Measurements from ENCODE around the gene SPEF1. TPM values are rescaled to one million over a fixed set of nuclear protein-coding genes. Genes with fewer than 3 reads are reported as not detected.

SPEF1 gene
- total and polyA plus RNA-seq, 2 of the 13 experiments (the other 11 are each of a cell fraction or from before 2014, with no cell fraction given): 0.11 to 0.27 TPM

DNA sequence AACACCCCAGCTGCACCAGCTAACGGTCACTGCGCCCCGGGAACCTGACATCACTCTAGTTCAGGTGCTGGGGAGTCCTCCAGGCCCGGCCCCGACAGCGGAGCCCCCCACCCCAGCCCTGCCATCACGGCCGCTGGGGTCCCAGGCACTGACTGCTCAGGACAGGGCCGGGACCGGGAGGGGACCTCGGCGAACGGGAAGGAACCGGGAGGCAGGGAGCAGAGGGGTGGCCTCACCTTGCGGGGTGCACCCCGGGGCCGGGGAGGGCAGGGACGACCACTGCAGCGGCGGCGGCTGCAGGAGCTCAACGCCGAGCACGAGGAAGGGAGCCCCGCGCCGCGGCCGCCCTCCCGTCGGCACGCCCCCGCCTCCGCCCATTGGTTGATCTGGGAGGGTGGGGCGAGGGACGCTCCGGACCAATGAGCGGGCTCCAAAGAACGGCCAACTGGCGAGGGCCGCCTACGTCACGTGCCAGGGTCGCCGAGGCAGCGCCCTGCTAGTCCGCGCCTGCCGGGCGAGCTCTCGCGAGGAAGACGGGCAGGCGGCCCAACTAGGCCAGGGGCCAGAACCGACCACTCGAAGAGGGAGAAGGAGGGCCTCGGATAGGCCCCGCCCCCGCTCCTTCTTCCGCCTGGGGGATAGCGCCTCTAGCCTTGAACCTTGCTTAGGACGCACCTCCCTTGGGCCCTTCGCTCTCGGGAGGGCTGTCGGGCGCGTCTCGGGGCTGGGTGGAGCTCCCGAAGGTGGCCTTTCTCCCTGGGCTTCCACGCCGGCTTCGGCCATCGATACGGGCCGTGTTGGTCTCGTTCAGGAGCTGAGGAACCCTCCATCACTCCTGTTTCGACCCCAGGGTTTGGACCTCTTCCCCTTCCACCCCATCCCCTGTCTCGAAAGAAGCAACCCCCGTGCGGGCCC lies 13.6 kb downstream of the SPEF1 start, which contains the start of gene ADISSP (continued):
- TF ChIP-seq ZNF678 (CRISPR knock-in tag; IDR thresholded peaks at IDR 0.05) (peak; percentile 92), SMARCE1 (IDR thresholded peaks at IDR 0.05; ENCODE audit: borderline replicate concordance) (no peak), RARA (CRISPR knock-in tag; IDR thresholded peaks at IDR 0.05) (peak; percentile 28; the same call in 1 of the 2 replicates), NR2F6 (IDR thresholded peaks at IDR 0.05) (no peak; the same call in 1 of the 2 replicates), NR2F6 (CRISPR knock-in tag; IDR thresholded peaks at IDR 0.05) (peak; percentile 71), HOXA9 (CRISPR knock-in tag; IDR thresholded peaks at IDR 0.05; ENCODE audit: borderline replicate concordance) (no peak), ZNF781 (CRISPR knock-in tag; IDR thresholded peaks at IDR 0.05; ENCODE audit: borderline replicate concordance, not compliant biosample characterization) (no peak), YEATS2 (CRISPR knock-in tag; IDR thresholded peaks at IDR 0.05; ENCODE audit: borderline replicate concordance) (peak; percentile 96), CENPT (CRISPR knock-in tag; IDR thresholded peaks at IDR 0.05; ENCODE audit: low read depth) (peak; percentile 27; the same call in 1 of the 2 replicates), TMF1 (CRISPR knock-in tag; IDR thresholded peaks at IDR 0.05; ENCODE audit: low read depth) (peak; percentile 92), ZNF317 (CRISPR knock-in tag; IDR thresholded peaks at IDR 0.05) (peak; percentile 40; the same call in 1 of the 2 replicates)
- TF ChIP-seq, protein P1, sequence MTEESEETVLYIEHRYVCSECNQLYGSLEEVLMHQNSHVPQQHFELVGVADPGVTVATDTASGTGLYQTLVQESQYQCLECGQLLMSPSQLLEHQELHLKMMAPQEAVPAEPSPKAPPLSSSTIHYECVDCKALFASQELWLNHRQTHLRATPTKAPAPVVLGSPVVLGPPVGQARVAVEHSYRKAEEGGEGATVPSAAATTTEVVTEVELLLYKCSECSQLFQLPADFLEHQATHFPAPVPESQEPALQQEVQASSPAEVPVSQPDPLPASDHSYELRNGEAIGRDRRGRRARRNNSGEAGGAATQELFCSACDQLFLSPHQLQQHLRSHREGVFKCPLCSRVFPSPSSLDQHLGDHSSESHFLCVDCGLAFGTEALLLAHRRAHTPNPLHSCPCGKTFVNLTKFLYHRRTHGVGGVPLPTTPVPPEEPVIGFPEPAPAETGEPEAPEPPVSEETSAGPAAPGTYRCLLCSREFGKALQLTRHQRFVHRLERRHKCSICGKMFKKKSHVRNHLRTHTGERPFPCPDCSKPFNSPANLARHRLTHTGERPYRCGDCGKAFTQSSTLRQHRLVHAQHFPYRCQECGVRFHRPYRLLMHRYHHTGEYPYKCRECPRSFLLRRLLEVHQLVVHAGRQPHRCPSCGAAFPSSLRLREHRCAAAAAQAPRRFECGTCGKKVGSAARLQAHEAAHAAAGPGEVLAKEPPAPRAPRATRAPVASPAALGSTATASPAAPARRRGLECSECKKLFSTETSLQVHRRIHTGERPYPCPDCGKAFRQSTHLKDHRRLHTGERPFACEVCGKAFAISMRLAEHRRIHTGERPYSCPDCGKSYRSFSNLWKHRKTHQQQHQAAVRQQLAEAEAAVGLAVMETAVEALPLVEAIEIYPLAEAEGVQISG (CRISPR knock-in tag; IDR thresholded peaks at IDR 0.05): peak; percentile 71; the same call in 1 of the 2 replicates
- TF ChIP-seq, protein P2, sequence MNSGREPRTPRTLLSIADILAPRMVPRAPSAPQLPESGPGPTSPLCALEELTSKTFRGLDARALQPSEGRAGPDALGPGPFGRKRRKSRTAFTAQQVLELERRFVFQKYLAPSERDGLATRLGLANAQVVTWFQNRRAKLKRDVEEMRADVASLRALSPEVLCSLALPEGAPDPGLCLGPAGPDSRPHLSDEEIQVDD (CRISPR knock-in tag; IDR thresholded peaks at IDR 0.05; ENCODE audit: borderline replicate concordance): 0 out of 2 replicates have a peak, but pooled peaks have one; percentile 10
- TF ChIP-seq, protein P3, sequence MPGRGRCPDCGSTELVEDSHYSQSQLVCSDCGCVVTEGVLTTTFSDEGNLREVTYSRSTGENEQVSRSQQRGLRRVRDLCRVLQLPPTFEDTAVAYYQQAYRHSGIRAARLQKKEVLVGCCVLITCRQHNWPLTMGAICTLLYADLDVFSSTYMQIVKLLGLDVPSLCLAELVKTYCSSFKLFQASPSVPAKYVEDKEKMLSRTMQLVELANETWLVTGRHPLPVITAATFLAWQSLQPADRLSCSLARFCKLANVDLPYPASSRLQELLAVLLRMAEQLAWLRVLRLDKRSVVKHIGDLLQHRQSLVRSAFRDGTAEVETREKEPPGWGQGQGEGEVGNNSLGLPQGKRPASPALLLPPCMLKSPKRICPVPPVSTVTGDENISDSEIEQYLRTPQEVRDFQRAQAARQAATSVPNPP (CRISPR knock-in tag; IDR thresholded peaks at IDR 0.05): peak; percentile 28; the same call in 1 of the 2 replicates
- TF ChIP-seq, protein P4, sequence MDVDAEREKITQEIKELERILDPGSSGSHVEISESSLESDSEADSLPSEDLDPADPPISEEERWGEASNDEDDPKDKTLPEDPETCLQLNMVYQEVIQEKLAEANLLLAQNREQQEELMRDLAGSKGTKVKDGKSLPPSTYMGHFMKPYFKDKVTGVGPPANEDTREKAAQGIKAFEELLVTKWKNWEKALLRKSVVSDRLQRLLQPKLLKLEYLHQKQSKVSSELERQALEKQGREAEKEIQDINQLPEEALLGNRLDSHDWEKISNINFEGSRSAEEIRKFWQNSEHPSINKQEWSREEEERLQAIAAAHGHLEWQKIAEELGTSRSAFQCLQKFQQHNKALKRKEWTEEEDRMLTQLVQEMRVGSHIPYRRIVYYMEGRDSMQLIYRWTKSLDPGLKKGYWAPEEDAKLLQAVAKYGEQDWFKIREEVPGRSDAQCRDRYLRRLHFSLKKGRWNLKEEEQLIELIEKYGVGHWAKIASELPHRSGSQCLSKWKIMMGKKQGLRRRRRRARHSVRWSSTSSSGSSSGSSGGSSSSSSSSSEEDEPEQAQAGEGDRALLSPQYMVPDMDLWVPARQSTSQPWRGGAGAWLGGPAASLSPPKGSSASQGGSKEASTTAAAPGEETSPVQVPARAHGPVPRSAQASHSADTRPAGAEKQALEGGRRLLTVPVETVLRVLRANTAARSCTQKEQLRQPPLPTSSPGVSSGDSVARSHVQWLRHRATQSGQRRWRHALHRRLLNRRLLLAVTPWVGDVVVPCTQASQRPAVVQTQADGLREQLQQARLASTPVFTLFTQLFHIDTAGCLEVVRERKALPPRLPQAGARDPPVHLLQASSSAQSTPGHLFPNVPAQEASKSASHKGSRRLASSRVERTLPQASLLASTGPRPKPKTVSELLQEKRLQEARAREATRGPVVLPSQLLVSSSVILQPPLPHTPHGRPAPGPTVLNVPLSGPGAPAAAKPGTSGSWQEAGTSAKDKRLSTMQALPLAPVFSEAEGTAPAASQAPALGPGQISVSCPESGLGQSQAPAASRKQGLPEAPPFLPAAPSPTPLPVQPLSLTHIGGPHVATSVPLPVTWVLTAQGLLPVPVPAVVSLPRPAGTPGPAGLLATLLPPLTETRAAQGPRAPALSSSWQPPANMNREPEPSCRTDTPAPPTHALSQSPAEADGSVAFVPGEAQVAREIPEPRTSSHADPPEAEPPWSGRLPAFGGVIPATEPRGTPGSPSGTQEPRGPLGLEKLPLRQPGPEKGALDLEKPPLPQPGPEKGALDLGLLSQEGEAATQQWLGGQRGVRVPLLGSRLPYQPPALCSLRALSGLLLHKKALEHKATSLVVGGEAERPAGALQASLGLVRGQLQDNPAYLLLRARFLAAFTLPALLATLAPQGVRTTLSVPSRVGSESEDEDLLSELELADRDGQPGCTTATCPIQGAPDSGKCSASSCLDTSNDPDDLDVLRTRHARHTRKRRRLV (CRISPR knock-in tag; IDR thresholded peaks at IDR 0.05): peak; percentile 62
